C4-2B (cell line): ENCODE measurements around the gene RGL2.

Experiments
- ZFX ChIP-seq: fragments of 450-650 bp; IDR thresholded peaks from 2 replicates; pipeline ENCODE4 v1.6.1; 2017
- TF ChIP-seq, protein P1 (sequence below): fragments of 450-650 bp; conservative IDR thresholded peaks from 2 replicates; pipeline ENCODE4 v1.5.1; 2017; ENCODE audit warnings: mild to moderate bottlenecking

DNA sequence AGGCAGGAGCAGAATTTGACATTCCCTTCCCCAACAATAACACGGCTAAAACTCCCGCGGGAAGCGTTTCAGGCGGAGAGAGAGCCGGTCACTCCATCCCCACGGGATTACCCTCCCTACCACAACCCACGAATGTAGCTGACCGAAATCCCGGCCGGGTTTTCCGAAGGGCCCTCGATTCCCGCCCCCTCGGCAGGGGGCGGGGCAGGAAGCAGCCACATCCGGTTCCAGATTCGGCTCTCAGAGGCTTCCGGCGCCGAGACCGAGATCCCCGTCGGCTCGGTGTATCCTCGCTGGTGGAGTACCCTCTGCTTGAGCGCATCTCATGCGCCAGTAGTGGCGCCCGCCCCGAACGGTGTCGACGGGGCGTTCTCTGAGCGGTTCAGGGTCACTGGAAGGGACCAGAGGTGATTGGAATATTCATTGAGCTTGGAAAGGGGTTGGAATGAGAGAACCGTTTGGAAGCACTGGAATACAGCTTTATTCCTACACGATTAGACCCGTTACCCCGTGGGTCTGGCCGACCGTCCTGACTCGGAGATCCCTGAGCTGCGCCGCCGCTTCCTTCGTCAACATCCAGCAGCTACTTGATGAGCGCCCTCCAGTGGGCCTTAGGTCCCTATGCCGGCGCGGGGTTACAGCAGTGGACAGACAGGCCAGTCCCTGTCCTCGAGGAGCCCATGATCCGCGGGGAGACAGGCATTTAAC, 649 bp upstream of the RGL2 start:
- TF ChIP-seq, protein P1, sequence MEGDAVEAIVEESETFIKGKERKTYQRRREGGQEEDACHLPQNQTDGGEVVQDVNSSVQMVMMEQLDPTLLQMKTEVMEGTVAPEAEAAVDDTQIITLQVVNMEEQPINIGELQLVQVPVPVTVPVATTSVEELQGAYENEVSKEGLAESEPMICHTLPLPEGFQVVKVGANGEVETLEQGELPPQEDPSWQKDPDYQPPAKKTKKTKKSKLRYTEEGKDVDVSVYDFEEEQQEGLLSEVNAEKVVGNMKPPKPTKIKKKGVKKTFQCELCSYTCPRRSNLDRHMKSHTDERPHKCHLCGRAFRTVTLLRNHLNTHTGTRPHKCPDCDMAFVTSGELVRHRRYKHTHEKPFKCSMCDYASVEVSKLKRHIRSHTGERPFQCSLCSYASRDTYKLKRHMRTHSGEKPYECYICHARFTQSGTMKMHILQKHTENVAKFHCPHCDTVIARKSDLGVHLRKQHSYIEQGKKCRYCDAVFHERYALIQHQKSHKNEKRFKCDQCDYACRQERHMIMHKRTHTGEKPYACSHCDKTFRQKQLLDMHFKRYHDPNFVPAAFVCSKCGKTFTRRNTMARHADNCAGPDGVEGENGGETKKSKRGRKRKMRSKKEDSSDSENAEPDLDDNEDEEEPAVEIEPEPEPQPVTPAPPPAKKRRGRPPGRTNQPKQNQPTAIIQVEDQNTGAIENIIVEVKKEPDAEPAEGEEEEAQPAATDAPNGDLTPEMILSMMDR = peak; percentile 90
- TF ChIP-seq ZFX = no peak
